T-helper 1 cell (primary cell): ENCODE results near the gene ATP6V1D.
"Not testable (repeated sequence)": the region's sequence is repeated elsewhere in the genome, so short reads cannot be mapped to it uniquely, and the experiment has no call there.

Experiments used
- DNase-seq, 5 donors: peaks; one replicate each; pipeline ENCODE4 v3.0.0-alpha.2; 2012 to 2020
- total RNA-seq, 4 donors: gene quantifications; one replicate each; lab custom pipeline; 2026; lab: John Stamatoyannopoulos, UW

The ATP6V1D gene
- 29.5 to 35.1 (median 30.2) reads per million in 4 donors for total RNA-seq

DNA sequence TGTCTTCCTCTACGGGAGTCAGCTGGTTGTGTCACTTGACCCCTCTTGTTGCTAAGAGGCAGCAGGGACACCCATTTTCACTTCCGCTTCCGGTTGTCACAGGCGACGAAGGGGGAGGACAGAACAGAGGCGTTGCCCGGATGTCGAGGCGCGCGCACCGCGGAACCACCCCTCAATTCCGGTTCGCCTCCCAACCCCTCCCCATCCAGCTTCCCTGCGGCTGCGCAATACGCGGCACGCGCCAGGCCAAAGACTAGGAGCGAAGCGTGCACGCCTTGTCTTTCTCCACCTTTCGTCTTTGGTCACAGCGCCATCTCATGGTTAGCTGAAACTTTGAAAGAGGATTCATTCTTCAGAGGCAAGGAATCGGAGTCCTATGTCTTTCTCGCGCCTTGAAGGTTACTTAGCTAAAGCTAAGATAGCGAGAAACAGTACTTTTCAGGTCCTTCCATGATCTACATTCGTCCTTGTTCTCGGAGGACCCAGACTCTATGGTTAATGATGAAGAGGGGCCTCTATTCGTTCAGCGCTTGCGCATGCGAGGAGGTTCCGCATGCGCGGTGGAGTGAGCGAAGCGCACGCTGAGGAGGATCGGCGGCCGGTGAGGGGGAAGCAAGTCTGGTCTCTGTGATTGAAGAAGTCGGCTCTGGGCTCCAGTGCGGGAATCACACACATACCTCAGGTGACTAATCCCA lies at the start of gene ATP6V1D, which contains the start of gene EIF2S1:
ATP6V1D (minus strand) TSS at position 30 of the 695 bp plus-strand sequence. CDS start 106 bp downstream, outside the sequence.
EIF2S1 (plus strand) TSS at position 554 of the 695 bp plus-strand sequence. CDS start 4,440 bp downstream, outside the sequence.
- peak; percentile 99 to 100 (median 99) for DNase-seq

DNA sequence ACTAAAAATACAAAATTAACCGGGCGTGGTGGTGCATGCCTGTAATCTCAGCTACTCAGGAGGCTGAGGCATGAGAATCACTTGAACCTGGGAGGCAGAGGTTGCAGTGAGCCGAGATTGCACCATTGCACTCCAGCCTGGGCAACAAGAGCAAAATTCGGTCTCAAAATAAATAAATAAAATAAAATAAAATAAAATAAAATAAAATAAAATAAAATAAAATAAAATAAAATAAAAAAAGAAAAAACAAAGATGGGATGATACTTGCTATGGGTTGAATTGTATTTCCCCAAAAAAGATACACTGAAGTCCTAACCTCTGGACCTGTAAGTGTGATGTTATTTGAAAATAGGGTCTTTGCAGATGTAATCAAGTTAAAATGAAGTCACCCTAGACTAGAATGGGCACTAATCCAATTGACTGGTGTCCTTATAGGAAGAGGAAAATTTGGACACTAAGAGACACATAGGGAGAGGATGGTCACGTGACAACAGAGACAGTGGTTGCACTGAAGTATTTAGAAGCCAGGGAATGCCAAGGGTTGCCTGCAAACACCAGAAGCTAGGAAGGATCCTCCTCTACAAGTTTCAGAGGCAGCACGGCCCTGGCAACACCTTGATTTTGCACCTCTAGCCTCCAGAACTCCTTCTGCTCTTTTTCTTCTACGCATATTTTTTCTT lies 48.7 kb upstream of the ATP6V1D start:
- not testable (repeated sequence) for DNase-seq

DNA sequence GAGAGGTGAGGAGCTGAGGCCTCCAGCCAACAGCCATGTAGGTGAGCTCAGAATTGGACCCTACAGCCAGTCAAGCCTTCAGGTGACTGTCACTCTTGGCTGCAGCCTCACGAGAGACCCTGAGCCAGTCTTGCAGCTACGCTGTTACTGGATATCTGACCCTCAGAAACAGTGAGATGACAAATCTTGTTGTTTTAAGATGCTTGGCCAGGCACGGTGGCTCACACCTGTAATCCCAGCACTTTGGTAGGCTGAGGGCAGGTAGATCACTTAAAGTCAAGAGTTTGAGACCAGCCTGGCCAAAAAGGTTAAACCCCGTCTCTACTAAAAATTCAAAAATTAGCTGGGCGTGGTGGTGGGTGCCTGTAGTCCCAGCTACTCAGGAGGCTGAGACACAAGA lies 46.2 kb upstream of the ATP6V1D start:
- DNase-seq: no peak

DNA sequence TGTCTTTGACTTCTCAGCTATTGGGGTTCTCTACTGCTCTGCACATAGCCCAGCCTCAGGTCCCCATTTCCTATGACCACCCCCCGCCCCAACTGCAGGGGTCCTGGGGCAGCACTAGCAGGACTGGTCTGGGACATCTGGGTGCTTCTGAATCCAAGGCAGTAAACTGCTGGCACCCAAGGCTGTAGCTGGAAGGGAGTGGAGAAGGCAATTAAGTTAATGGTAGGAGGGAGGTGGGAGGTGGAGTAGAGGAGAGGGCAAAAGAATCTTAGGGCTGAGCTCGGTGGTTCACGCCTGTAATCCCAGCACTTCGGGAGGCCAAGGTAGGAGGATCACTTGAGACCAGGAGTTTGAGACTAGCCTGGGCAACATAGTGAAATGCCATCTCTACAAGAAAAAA lies 40.8 kb upstream of the ATP6V1D start:
- DNase-seq: no peak

GRCh38 chr14:67397536-67397935 lies 37.9 kb upstream of the ATP6V1D start:
- no peak for DNase-seq

- DNase-seq: no peak
Observed at GRCh38 chr14:67396381-67396970, 36.9 kb upstream of the ATP6V1D start.

GRCh38 chr14:67395876-67396189 lies 36.2 kb upstream of the ATP6V1D start:
- no peak for DNase-seq

- DNase-seq: no peak
Observed at GRCh38 chr14:67395086-67395875, 35.7 kb upstream of the ATP6V1D start.

GRCh38 chr14:67393689-67394088 lies 34.1 kb upstream of the ATP6V1D start:
- no peak for DNase-seq

- no peak for DNase-seq
Observed at GRCh38 chr14:67392800-67393199, 33.2 kb upstream of the ATP6V1D start.

- DNase-seq: no peak
Observed at GRCh38 chr14:67392123-67392522, 32.5 kb upstream of the ATP6V1D start.

- no peak for DNase-seq
Observed at GRCh38 chr14:67391268-67391667, 31.7 kb upstream of the ATP6V1D start.

- no peak for DNase-seq
Observed at GRCh38 chr14:67389811-67390534, 30.4 kb upstream of the ATP6V1D start.

DNA sequence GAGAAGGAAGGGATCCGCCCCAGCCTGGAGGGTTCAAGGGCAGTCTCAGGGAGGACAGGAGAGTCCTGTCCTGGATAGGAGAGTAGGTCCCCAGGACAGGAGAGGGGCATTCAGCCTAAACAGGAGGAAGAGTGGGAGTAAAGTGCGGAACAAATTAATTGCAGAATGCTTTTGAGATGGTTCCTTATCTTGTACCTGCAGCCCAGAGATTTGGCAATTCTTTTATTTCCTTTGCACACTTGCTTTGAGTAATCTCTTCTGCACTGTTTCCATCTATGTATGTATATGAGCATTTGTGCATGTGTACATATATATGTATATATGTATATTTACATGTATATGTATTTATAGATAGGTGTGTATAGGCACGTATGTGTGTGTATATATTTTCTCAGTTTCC lies 29.7 kb upstream of the ATP6V1D start:
- DNase-seq: no peak

DNA sequence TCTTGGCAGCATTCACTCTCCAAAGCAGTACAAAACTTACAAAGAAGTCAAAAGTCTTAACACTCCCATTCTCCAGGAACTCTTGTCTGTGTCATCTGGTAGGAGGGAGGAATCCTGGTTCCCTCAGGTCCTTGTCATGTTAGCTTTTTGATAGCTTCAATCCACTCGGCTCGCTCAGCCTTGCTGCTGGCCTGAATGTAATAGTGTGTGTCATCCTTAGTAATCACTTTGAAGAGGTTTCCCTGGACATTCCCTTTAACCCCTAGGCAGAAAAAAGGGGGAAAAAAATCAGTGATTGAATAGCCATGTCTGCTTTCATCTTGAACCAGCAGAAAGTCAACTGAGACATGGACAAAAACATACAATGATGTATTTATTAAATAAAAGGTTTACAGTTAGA lies 27.6 kb upstream of the ATP6V1D start:
- DNase-seq: no peak

DNA sequence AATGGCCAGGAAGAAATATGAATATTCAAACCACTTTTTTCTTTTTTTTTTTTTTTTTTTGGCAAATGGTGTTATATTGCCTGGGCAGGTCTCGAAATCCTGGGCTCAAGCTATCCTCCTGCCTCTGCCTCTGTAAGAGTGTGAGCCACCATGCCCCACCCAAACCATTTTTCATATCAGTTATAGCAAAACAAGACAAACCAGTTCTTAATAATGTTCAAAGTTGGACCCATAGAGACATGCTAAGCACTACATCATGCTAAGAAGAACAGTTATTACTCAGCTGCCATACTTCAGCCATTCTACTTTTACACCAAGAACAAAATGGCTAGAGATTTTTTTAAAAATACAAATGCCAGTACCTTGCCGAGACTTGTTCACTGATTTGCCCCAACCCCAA lies 26.0 kb upstream of the ATP6V1D start:
- DNase-seq: no peak

GRCh38 chr14:67385120-67385519 lies 25.5 kb upstream of the ATP6V1D start:
- no peak for DNase-seq

- DNase-seq: no peak
Observed at GRCh38 chr14:67377916-67378315, 18.3 kb upstream of the ATP6V1D start.

- peak in 1 of 5 donors; percentile 10 for DNase-seq
Observed at GRCh38 chr14:67373347-67373746, 13.7 kb upstream of the ATP6V1D start.

DNA sequence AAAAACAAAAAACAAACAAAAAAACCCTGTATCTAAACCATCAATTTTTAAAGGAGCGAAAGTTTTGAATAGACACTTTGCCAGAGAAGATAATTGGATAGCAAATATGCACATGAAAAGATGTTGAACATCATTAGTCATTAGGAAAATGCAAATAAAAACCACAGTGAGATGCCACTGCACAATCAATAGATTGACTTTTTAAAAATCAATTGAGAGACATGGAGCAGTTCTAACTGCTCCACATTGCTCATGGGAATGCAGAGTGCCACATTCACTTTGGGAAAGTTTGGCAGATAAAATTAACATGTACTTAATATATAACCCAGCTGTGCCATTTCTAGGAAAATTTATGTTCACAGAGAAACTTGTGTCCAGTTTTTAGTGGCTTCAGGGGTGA lies 13.2 kb upstream of the ATP6V1D start:
- DNase-seq: no peak

DNA sequence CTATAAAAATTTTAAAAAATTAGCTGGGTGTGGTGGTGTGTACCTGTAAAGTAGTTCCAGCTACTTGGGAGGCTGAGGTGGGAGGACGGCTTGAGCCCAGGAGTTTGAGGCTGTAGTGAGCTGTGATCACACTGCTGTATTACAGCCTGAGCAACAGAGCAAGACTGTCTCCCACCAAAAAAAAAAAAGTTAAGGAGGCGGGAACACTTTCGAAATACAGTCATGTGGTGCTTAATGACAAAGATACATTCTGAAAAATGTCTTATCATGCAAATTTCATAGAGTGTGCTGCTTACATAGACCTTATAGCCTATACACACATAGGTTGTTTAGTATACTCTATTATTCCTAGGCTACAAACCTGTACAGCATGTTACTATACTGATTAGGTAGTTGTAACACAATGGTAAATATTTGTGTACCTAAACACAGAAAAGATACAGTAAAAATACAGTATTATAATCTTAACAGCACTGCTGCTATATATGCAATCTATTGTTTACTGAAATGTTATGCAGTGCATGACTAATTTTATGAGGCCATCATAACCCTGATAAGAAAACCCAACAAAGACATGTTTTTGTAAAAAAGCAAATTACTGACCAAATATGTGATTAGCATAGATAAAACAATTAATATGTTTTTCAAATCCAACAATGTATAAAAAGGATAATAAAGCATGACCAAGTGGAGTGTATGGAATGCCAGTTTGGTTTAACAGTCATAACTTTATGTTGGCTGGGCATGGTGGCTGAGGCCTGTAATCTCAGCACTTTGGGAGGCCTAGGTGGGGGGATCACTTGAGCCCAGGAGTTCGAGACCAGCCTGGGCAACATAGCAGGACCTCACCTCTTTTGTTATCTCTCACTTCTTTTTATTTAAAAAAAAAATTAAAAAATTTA lies 11.9 kb upstream of the ATP6V1D start:
- DNase-seq: no peak
